B cell (primary cell): Measurements from ENCODE around the gene ZFP3.
"Not testable (repeated sequence)": the region's sequence is repeated elsewhere in the genome, so short reads cannot be mapped to it uniquely, and the experiment has no call there.

Experiments
- CTCF ChIP-seq: fragments of 200-600 bp; IDR thresholded peaks from one replicate; pipeline ENCODE4 v1.8.0; 2022; ENCODE audit warnings: antibody characterized with exemption, mild to moderate bottlenecking
- EZH2 ChIP-seq: IDR thresholded peaks from 2 replicates; pipeline ENCODE4 v1.6.1; 2012; ENCODE audit warnings: borderline replicate concordance, low read depth, mild to moderate bottlenecking, moderate library complexity, low read length; ENCODE audit not compliant: insufficient read depth, poor library complexity, severe bottlenecking

GRCh38 chr17:5135131-5135712 lies 57.0 kb downstream of the ZFP3 start:
- TF ChIP-seq CTCF, EZH2: not testable (repeated sequence)
